ENCODE data around the gene ITIH3.

- TF ChIP-seq CTCF (IDR thresholded peaks at IDR 0.05; ENCODE audit: low read depth, low read length, missing input control) (no peak), TAF1 (conservative IDR thresholded peaks at IDR 0.05) (no peak), YY1 (IDR thresholded peaks at IDR 0.05) (no peak), RAD21 (IDR thresholded peaks at IDR 0.05) (no peak), REST (IDR thresholded peaks at IDR 0.05) (no peak), MAX (IDR thresholded peaks at IDR 0.05) (no peak), ZBTB33 (IDR thresholded peaks at IDR 0.05) (no peak), SP1 (IDR thresholded peaks at IDR 0.05) (no peak)
Measured at GRCh38 chr3:52752045-52752660, 42.4 kb upstream of the ITIH3 start.
